ENCODE results near the gene NRDE2. TPM values are rescaled to one million over a fixed set of nuclear protein-coding genes. Genes with fewer than 3 reads are reported as not detected.

NRDE2 gene
- total RNA-seq, 1 experiment from 2014 or later: 16.5 TPM

DNA sequence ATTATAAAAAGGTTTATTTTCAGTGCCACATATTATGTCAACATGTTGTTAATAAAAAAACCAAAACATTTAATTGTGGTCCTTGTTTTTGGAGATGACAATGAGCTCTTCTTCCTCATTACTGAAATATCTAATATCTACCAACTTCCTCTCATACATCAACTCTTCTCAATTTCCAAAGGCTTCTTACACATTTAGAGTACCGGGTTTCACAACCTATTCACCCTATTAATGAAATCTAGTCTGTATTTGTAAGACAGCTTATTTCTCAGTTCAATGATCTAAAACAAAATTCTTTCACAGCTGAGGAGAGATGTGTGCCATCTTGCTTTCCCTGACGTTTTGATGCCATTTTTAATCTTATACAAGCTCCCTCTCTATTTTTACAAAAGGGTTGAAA is 14.5 kb downstream of the NRDE2 start:
- no peaks in the 10 kb centered on the region for H3K4me1 ChIP-seq (ENCODE audit: control insufficient read depth, insufficient read depth, low read length)
- no peaks in the 10 kb centered on the region for H3K27me3 ChIP-seq (ENCODE audit: control insufficient read depth, insufficient read depth, low read length)
- POLR2A ChIA-PET: no interaction called here
- DNase-seq (ENCODE audit: low read depth, low spot score) (no peak), ATAC-seq (no peak)
- H3K9me3 ChIP-seq (ENCODE audit: control insufficient read depth, insufficient read depth, low read depth, low read length): no peaks in the 10 kb centered on the region
- CTCF ChIA-PET: no interaction called here
- in situ Hi-C loops (cut with HindIII; ENCODE audit: low pct_unique_long_range_greater_than_20kb, low sequenced_read_pairs) (no loop called here), intact Hi-C loops (cut with micrococcal nuclease; ENCODE audit: unreplicated experiment) (no loop called here)
- TF ChIP-seq TCF7L2 (IDR thresholded peaks at IDR 0.05; ENCODE audit: low read depth, low read length) (no peak), SIN3A (IDR thresholded peaks at IDR 0.05; ENCODE audit: borderline replicate concordance, insufficient read depth, low read depth, low read length) (no peak), POLR2AphosphoS5 (IDR thresholded peaks at IDR 0.05; ENCODE audit: low read depth, low read length) (no peak)
- TF ChIP-seq, protein P1, sequence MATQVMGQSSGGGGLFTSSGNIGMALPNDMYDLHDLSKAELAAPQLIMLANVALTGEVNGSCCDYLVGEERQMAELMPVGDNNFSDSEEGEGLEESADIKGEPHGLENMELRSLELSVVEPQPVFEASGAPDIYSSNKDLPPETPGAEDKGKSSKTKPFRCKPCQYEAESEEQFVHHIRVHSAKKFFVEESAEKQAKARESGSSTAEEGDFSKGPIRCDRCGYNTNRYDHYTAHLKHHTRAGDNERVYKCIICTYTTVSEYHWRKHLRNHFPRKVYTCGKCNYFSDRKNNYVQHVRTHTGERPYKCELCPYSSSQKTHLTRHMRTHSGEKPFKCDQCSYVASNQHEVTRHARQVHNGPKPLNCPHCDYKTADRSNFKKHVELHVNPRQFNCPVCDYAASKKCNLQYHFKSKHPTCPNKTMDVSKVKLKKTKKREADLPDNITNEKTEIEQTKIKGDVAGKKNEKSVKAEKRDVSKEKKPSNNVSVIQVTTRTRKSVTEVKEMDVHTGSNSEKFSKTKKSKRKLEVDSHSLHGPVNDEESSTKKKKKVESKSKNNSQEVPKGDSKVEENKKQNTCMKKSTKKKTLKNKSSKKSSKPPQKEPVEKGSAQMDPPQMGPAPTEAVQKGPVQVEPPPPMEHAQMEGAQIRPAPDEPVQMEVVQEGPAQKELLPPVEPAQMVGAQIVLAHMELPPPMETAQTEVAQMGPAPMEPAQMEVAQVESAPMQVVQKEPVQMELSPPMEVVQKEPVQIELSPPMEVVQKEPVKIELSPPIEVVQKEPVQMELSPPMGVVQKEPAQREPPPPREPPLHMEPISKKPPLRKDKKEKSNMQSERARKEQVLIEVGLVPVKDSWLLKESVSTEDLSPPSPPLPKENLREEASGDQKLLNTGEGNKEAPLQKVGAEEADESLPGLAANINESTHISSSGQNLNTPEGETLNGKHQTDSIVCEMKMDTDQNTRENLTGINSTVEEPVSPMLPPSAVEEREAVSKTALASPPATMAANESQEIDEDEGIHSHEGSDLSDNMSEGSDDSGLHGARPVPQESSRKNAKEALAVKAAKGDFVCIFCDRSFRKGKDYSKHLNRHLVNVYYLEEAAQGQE (IDR thresholded peaks at IDR 0.05; ENCODE audit: insufficient read depth in 1 of 2, low read depth in 2 of 2, low read length in 1 of 2): no peak
- TF ChIP-seq, protein P2, sequence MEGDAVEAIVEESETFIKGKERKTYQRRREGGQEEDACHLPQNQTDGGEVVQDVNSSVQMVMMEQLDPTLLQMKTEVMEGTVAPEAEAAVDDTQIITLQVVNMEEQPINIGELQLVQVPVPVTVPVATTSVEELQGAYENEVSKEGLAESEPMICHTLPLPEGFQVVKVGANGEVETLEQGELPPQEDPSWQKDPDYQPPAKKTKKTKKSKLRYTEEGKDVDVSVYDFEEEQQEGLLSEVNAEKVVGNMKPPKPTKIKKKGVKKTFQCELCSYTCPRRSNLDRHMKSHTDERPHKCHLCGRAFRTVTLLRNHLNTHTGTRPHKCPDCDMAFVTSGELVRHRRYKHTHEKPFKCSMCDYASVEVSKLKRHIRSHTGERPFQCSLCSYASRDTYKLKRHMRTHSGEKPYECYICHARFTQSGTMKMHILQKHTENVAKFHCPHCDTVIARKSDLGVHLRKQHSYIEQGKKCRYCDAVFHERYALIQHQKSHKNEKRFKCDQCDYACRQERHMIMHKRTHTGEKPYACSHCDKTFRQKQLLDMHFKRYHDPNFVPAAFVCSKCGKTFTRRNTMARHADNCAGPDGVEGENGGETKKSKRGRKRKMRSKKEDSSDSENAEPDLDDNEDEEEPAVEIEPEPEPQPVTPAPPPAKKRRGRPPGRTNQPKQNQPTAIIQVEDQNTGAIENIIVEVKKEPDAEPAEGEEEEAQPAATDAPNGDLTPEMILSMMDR (IDR thresholded peaks at IDR 0.05): no peak
- no TSS peak for BruUV-seq (replicated peaks)
- no peak overlapping the region for H3K4me3 ChIP-seq (ENCODE audit: low read depth in 2 of 2, low read length in 2 of 2)
- H3K27ac ChIP-seq (ENCODE audit: low read length): no peak overlapping the region
- H3K36me3 ChIP-seq (ENCODE audit: control insufficient read depth, insufficient read depth, low read length): 0 out of 2 replicates have a peak, but pooled peaks cover 3% of the 10 kb centered on the region

DNA sequence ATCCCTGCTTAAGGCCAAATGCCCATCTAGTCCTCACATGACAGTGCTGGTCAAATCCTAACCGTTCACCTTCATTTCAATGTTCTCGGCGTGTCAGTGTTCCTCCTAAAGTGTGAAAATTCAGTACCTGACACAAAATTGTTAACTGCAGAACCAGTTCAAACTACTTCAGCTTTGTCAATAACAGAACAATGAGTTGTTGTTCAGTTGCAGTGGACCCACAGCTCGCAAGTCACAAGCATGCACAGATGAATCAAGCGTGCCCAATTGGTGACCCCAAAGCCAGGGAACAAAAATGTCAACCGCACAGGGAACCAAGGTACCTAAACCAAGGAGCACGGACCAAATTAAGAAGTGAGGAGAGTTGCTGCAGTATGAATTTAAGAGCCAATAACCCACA is 23.2 kb downstream of the NRDE2 start:
- Histone ChIP-seq H3K36me3 (ENCODE audit: control insufficient read depth, insufficient read depth, low read length) (peaks cover 3% of the 10 kb centered on the region; the same call in 1 of the 2 replicates), H3K27me3 (ENCODE audit: control insufficient read depth, insufficient read depth, low read length) (no peaks in the 10 kb centered on the region), H3K9me3 (ENCODE audit: control insufficient read depth, insufficient read depth, low read depth, low read length) (no peaks in the 10 kb centered on the region), H3K27ac (ENCODE audit: low read length) (no peak overlapping the region), H3K4me3 (ENCODE audit: low read depth in 2 of 2, low read length in 2 of 2) (no peak overlapping the region), H3K4me1 (ENCODE audit: control insufficient read depth, insufficient read depth, low read length) (no peaks in the 10 kb centered on the region)
- intact Hi-C loops (cut with micrococcal nuclease; ENCODE audit: unreplicated experiment): loop anchor here (10.0 kb wide), 1 partner anchor 386 kb away; no protein-coding TSS in a partner anchor
- TF ChIP-seq POLR2AphosphoS5 (IDR thresholded peaks at IDR 0.05; ENCODE audit: low read depth, low read length) (no peak), SIN3A (IDR thresholded peaks at IDR 0.05; ENCODE audit: borderline replicate concordance, insufficient read depth, low read depth, low read length) (no peak), TCF7L2 (IDR thresholded peaks at IDR 0.05; ENCODE audit: low read depth, low read length) (no peak)
- TF ChIP-seq, protein P1 (IDR thresholded peaks at IDR 0.05; ENCODE audit: insufficient read depth in 1 of 2, low read depth in 2 of 2, low read length in 1 of 2): no peak
- TF ChIP-seq, protein P2 (IDR thresholded peaks at IDR 0.05): no peak
- in situ Hi-C loops (cut with HindIII; ENCODE audit: low pct_unique_long_range_greater_than_20kb, low sequenced_read_pairs): no loop called here
- DNase-seq (ENCODE audit: low read depth, low spot score) (no peak), ATAC-seq (no peak)
- ChIA-PET CTCF (no interaction called here), POLR2A (no interaction called here)
- no TSS peak for BruUV-seq (replicated peaks)
